HG03457 (cell line): ENCODE data around the gene SLC49A4.

Source experiments
- ATAC-seq: cut with Tn5 transposase; IDR thresholded peaks from one replicate; pipeline ENCODE4 v1.9.1; 2021; ENCODE audit warnings: moderate number of reproducible peaks; ENCODE audit not compliant: unreplicated experiment

The SLC49A4 gene

DNA sequence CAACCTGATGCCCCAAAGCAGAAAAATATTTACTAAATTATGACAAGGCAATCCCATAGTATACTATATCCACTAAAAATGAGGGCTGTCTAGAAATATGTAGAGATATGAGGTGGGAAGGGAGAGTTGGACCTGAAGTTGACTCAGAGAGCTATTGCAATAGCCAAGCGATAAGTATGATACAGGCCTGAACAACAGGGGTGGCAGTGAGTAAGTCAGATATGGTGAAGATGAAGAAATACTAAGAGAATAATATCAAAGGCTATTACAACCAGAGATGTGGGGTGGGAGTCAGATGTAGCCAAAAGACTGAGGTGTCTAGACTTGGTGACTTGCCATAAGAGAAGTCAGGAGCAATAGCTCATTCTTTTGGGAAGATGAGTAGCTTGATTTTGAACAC is 10.4 kb upstream of the SLC49A4 start:
- ATAC-seq: no peak

DNA sequence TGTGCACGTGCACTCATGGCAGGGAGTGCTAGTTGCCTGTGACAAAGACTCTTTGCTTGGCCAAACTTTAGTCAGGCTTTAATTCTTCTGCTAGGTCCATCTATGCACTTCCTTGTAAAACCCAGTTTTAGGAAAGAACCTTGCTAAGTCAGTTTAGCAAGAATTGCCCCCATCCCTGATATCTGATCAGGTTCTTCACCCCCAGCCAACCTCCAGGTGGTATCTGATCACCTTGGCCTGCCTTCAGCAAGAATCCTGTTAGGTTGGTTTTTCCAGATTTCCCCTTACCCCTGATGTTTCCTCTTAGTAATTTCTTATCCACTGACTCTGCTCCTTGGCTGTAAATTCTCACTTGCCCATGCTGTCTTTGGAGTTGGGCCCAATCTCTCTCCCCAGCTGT is 9.6 kb upstream of the SLC49A4 start:
- ATAC-seq: no peak

DNA sequence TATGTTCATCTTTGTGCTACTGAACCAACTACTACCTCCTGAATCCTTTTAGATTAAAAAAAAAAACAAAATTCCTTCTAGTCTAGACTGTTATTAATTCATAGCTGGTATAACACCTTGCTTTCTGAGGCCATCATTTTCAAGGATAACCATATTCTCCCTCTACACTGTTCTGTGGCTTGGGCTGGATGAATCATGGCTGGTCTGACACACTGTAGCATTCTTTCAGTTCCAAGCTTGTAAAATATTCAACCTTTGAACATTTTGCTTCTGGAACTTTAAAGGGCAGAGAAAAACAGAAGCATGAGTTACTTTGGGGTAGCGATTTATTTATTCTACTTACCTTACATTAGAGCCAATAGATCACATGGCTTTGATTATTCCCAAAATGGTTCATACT is 8.8 kb upstream of the SLC49A4 start:
- no peak for ATAC-seq

DNA sequence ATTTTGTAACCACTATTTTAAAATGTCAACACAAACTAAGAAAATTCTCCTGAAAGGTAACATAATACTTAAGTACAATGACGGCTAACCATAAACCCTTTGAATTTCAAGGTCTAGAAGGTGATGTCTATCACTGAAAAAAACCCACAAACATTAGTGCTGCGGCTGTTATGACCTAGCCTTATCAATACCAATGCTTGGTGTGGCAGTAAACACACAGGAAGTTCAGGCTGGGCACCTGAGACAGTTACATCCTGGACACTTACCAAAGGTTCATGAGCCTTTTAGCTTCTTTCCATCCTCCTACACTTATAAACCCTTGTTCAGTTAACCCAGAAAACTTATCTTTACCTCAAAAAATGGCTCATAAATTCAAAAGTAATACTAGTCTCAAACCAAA is 7.0 kb upstream of the SLC49A4 start:
- ATAC-seq: no peak

DNA sequence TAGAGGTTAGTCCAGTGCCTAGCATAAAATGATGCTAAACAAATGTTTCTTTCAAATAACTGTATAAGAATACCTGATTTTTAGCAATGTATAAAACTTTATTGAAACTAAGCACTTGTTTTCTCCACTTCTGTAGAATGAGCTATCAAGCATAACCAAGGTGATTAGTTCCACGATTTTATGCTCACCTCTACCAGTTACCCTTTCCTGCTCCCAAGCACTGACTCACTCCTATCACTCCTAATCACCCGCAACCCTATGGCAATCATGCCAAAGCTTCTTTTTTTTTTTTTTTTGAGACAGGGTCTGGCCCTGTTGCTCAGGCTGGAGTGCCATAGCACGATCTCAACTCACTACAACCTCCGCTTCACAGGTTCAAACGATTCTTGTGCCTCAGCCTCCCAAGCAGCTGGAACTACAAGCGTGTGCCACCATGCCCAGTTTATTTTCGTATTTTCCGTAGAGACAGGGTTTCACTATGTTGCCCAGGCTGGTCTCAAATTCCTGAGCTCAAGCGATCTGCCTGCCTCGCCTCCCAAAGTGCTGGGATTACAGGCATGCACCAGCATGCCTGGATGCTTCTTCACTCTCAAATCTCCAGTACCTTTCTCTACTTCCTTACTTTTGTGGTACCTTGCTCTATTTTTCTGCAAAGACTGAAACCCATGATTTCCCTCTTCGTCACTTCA is 5.1 kb upstream of the SLC49A4 start:
- no peak for ATAC-seq

DNA sequence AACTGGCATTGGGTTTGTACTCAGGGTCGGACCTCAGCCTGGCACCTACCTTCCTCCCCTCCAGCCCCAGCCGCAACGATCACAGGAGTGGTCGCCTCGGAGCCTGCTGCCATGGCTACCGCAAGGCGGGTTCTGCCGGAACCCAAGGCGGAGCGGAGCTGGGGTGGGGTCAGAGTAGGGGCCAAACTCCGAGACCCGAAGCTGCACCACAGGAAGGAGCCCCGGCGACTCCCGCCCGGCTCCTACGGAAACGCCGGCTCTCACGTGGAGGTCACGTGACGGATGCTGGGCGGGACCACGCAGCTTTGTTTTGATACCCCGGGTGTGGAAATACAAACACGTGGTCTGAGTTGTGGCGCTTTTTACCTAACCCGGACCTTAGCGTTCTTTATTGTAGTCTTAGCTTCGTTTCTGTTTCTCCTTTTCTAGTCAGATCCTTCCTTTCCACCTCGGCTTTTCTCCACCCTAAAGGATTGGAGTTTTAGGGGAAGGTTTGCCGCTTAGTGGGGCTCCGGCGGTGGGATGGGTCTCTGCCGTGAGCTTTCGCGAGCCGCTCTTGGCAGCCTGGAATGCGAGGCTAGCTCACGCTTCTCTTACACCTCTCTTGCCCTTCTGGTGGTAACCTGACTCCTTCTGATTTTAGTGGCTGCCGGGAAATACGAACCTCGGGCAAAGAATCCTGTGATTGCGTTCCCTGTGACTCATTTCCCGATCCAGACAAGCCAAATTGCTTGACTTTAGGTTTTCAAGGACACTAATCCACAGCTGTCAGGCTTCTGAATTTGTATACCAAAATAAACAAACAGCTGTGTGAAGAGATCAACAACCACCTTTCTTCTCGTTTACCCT is 1.1 kb upstream of the SLC49A4 start, which contains the start of gene HSPBAP1:
Gene HSPBAP1 (minus strand): TSS at position 264 of the 849 bp plus-strand sequence. CDS start 151 bp downstream, at position 113.
- peak; percentile 47 for ATAC-seq

DNA sequence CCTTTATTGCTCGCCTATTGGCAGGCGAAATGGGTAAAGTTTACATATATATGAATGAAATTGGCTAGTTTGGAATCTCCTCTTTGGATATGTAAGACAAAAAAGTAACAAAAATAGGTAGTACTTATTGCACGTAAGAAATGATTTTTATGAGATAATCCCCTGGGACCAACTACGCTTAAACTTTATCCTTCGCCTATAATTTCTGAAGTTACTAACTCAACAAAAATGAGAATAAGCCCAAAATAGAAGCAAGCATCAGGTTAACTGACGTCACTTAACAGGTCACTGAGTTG is 438 bp upstream of the SLC49A4 start:
- no peak for ATAC-seq

DNA sequence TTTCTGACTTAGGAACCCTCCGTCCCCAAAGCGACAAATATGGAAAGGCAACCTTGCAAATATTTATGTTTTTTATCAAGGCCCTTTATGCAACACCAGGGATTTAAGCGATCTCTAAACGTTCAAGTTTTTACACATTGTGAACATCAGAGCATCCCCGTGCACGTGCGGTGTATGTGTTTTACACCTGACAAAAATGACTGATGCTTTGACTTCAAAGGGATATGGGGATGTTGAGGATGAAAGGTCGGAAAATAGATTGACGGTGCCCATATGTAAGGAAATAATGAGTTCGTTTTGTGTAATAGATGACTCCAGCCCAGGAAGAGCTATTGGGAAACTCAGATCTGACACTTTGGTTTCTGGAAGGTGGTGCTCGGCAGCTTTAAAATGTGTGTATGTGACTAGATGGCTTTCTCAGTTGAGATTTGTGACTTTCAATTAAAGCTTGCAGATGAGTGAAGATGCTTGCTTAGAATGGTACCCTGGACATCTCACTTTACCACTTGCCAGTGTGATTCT is 866 bp downstream of the SLC49A4 start:
- ATAC-seq: no peak

DNA sequence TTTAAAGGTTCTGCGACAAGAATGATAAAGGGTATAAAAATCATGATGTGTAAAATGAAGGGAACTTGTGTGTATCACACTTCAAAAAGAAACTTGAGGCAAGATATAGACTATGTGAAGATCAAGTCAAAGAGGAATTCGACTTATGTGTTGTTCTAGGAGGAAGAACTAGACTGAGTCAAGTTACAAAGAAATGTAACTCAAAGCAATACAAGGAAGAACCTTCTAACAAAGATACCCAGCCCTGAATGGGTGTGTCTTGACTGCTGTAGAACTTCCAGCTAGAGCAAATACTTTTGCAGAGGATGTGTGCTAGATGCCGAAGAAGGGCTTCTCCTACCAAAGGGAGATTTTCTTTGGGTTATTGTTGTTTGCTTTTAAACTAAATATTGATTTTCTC is 2.4 kb downstream of the SLC49A4 start:
- ATAC-seq: no peak

DNA sequence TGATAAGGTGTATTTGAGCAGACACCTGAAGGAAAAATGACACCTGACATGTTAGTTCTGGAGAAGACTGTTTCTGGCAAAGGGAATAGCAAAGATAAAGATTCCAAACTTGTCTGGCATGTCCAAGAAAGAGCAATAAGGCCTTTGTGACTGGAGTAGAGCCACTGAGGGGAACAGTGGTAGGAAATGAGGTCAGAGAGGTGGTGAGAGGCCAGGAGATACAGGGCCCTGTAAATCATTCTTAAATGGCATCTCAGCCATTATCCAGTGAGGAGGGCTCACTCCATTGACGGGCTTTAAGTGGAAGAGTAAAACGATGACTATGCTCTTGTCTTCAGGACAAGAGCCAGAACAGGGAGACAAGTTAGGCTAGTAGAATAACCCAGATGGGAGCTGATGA is 4.5 kb downstream of the SLC49A4 start:
- no peak for ATAC-seq

DNA sequence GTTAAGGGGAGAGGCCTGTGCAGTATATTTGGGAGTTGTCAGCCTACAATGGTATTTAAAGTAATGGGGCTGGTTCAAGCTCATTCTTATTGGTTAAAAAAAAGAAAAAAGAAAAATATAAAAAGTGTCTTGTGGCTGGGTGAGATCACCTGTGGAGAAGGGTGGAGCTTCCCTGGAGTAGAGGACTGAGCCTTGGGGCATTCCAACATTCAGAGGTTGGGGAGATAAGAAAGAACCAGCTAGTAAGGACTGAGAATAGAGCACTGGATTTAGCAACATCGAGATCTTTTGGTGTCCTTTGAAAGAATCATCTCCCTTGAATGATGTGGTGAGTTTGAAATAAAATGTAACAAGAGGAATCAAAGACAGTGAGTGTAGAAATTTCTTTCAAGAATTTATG is 5.2 kb downstream of the SLC49A4 start:
- no peak for ATAC-seq

DNA sequence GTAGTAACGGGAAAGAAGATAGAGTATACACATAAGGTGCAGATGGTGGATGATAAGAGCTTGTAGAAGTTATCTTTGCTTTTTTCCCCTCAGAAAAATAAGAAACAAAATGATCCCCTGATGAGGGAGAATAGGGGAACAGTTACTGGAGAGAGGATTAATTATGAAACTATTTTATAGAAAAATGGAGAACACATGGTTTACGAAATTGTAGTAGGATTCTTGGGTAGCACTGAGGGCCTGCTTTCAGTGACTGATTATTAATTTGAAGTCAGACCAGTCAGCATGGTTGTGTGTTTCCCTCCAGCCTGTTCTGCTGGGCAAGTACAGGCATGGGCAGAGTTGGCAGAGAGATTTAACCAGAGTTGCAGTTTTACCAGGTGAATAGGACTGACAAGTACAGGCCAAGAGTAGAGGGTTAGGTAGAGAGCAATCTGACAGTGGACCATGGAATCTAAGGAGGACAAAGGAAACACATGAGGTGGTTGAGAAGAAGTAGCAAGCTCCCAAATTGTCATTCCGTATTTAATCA is 5.9 kb downstream of the SLC49A4 start:
- ATAC-seq: no peak

DNA sequence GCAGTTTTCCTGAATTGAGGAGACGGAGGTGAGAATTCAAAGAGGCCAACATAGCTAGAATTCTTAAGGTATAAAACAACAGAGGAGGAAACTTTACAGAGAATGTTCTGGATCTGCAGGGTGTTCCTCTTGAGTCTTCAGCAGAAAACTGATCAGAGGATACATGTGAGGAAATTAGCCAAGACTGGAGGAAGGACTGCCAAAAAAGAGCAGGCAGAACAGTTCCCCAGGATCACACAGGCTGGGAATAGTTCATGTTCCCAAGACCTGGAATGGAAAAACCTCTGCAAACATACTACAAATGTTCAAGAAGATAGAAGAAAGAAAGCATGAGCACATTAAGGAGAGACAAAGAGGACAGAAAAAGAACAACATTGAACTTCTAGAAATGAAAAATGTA is 7.5 kb downstream of the SLC49A4 start:
- ATAC-seq: no peak

DNA sequence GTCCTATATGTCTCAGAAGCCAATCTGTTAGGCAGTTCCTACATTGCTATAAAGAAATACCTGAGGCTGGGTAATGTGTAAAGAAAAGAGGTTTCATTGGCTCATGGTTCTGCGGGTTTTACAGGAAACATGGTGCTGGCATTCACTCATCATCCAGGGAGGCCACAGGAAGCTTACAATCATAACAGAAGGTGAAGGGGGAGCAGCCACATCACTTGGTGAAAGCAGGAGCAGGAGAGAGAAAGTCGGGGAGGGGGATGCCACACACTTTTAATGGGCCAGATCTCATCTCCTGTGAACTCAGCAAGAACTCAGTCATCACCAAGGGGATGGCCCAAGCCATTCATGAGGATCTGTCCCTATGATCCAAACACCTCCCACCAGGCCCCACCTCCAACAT is 9.1 kb downstream of the SLC49A4 start:
- ATAC-seq: no peak

DNA sequence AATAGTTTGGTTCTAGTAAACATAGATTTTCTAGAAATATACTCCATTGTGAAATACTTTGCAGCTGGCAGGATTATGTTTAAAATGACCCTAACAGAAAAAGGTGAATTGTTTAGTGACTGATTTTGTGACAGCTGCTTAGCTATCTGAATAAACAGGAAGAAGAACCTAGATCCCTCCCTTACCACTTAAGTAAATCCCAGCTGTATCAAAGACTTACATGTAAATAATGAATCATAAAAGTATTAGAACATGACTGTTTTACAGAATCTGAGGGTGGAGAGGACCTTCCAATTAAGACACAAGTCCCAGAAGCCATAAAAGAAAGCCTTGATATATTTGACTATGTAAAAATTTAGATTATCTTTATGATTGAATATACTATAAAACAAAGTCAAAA is 15.9 kb downstream of the SLC49A4 start:
- no peak for ATAC-seq

DNA sequence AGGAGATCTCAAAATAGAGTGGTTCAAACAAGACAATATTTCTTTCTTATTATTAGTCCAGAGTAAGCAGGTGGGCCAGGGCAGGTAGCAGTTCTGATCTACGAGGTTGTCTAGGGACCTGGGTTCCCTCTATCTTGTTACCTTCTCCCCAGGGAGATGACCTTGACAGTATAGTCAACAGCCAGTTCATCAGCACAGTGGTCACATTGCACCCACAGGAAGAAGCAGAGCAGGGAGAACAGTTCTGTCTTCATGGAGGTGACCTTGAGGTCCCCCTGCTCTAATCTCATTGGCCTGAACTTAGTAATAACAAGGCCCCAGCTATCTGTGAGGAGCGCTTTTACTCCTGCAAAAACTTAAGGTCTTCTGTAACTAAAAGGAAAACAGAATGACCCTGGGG is 21.7 kb downstream of the SLC49A4 start:
- no peak for ATAC-seq

DNA sequence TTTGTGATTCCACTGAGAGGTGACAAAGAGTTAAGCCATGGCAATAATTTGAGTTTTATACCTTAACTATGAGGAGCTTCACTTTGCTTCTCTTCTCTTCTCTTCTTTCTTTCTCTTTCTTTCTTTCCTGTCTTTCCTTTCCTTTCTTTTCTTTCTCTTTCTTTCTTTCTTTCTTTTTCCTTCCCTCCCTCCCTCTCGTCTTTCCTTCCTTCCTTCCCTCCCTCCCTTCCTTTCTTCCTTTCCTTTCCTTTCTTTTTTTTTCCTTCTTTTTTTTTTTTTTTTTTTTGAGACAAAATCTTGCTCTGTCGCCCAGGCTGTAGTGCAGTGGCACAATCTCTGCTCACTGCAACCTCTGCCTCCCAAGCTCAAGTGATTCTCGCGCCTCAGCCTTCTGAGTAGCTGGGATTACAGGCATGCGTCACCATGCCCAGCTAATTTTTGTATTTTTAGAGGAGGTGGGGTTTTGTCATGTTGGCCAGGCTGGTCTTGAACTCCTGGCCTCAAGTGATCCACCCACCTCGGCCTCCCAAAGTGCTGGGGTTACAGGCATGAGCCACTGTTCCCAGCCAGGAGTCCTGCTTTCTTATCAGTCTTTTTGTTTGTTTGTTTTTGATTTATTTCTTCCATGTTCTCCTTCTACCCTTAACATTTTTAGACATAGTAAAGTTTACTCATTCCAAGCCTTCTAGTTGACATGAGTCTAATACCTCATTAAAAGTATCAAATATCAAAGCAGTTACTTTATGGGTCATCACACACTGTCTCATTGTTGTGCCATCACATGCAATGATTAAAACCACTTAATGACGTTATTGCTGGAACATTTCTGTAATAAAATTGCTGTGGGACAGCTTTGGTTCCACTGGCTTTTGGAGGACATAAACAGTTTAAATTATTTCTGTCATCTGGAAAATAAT is 29.9 kb downstream of the SLC49A4 start:
- ATAC-seq: no peak

DNA sequence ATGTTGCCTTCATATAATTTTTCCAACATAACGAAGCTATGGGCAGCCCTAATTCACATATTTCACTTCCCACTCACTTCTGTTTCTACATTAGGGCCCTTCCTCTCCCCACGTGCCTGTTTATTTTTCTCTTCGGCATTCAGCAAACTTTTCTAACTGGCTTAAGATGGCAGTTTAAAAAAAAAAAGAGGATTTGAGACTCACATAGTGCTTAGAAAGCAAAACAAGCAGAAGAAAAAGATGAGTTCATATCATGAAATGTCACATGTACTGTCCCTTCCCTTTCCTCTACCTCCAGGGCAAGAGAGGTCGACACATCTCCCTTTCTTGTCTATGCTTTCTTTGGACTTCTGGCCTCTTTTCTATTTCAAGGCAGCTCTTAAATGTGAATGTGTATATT is 30.6 kb downstream of the SLC49A4 start:
- ATAC-seq: no peak

DNA sequence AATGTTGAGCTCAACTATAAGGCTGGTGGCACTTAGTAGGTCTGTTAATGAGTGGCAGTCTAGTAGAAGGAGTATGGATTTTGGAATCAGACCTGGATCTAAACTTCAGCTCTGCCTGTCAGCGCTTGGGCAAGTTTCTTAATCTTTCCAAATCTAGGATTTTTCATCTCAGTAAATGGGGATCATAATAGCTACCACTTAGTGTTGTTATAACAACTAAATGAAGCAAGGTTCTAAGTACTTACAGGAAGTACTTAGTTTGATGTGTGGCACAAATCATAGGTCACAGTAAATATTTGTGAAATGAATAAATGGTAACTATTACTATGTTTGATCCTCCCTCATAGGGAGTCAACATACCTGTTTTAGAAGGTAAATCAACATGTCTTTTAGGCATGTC is 31.4 kb downstream of the SLC49A4 start:
- ATAC-seq: no peak

DNA sequence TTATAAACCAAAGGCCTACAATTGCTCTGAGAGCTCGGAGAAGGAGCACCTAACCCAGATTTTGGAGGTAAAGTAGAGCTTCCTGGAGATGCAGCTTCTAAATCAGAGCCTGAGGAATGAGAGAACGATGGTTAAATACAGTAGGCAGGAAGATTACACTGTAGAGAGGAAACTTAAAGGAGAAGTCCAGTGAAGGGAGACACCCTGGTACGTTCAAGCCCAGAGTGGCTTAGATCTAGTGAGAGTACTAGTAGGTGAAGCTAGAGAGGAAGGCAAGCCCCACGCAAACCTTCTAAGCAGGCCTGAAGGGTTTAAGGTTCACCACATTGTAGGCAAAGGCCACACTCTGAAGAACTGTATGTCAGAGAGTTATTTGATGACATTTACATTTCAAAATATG is 33.4 kb downstream of the SLC49A4 start:
- no peak for ATAC-seq

DNA sequence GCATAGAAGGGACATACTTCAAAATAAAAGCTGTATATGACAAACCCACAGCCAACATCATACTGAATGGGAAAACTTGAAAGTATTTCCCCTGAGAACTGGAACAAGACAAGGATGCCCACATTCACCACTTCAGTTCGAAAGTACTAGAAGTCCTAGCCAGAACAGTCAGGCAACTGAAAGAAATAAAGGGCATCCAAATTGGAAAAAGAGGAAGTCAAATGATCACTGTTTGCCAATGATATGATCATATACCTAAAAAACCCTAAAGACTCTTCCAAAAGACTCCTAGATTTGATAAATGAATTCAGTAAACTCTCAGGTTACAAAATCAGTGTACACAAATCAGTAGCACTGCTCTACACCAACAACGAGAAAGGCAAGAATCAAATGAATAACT is 40.7 kb downstream of the SLC49A4 start:
- ATAC-seq: no peak
